Nephron (organoid): ENCODE data around the gene TCEAL7.
A peak's percentile ranks its signal among the peaks of the same experiment; 100 is the strongest.

Experiments used
- H3K27ac Mint-ChIP-seq, 3 experiments: 2 replicates each; pipeline ENCODE4 v1.8.0; 2020; ENCODE audit warnings: mixed read lengths in 3 of 3, mild to moderate bottlenecking in 2 of 3, moderate library complexity in 1 of 3
- H3K27me3 Mint-ChIP-seq: 2 replicates; pipeline ENCODE4 v1.8.0; 2021; ENCODE audit warnings: low read depth, mild to moderate bottlenecking, moderate library complexity, mixed read lengths
- H3K36me3 Mint-ChIP-seq: 2 replicates; pipeline ENCODE4 v1.8.0; 2020; ENCODE audit warnings: low read depth, mixed read lengths
- H3K4me1 Mint-ChIP-seq: 2 replicates; pipeline ENCODE4 v1.8.0; 2020; ENCODE audit warnings: mixed read lengths
- H3K4me3 Mint-ChIP-seq, 3 experiments: 2 replicates each; pipeline ENCODE4 v1.8.0; 2020; ENCODE audit warnings: mild to moderate bottlenecking in 3 of 3, mixed read lengths in 3 of 3, moderate library complexity in 2 of 3
- H3K9me3 Mint-ChIP-seq: 2 replicates; pipeline ENCODE4 v1.8.0; 2020; ENCODE audit warnings: mixed read lengths
- CTCF ChIP-seq, 3 experiments: fragments of 200-600 bp; sonication (generic); IDR thresholded peaks; one replicate each; pipeline ENCODE4 v1.5.0; 2021; ENCODE audit warnings: antibody characterized with exemption in 3 of 3; ENCODE audit not compliant: unreplicated experiment in 3 of 3

The TCEAL7 gene

GRCh38 chrX:103372886-103373285 is 42.8 kb downstream of the TCEAL7 start:
- Mint-ChIP-seq H3K4me1 (peaks cover 6% of the 10 kb centered on the region), H3K4me3 (no peak overlapping the region), H3K27me3 (no peaks in the 10 kb centered on the region), H3K36me3 (peaks cover 8% of the 10 kb centered on the region), H3K9me3 (peaks cover 3% of the 10 kb centered on the region), H3K27ac (no peak overlapping the region)
- TF ChIP-seq CTCF (IDR thresholded peaks at IDR 0.05; ENCODE audit: unreplicated experiment in 3 of 3), result no peak

- H3K27me3 Mint-ChIP-seq, result no peaks in the 10 kb centered on the region
- peaks cover 15% of the 10 kb centered on the region for H3K36me3 Mint-ChIP-seq
- H3K9me3 Mint-ChIP-seq, result peaks cover 3% of the 10 kb centered on the region
- H3K4me1 Mint-ChIP-seq, result peaks cover 6% of the 10 kb centered on the region
- no peak overlapping the region for H3K27ac Mint-ChIP-seq
- no peak for TF ChIP-seq CTCF (IDR thresholded peaks at IDR 0.05; ENCODE audit: unreplicated experiment in 3 of 3)
- H3K4me3 Mint-ChIP-seq, result no peak overlapping the region
Observed at GRCh38 chrX:103373581-103373980, 43.5 kb downstream of the TCEAL7 start.

GRCh38 chrX:103376118-103376978 is 46.3 kb downstream of the TCEAL7 start, which contains the start of gene BEX3:
BEX3 (plus strand) TSS chrX:103376538; CDS start chrX:103377522, 984 bp downstream.
- TF ChIP-seq CTCF (IDR thresholded peaks at IDR 0.05; ENCODE audit: unreplicated experiment in 3 of 3), result no peak

GRCh38 chrX:103376979-103377324 is 46.9 kb downstream of the TCEAL7 start:
- Mint-ChIP-seq H3K27ac (peak overlapping the region; percentile 89 to 99 (median 96)), H3K27me3 (no peaks in the 10 kb centered on the region), H3K36me3 (peaks cover 26% of the 10 kb centered on the region), H3K4me3 (peak overlapping the region; percentile 88 to 91 (median 88)), H3K4me1 (peaks cover 10% of the 10 kb centered on the region), H3K9me3 (no peaks in the 10 kb centered on the region)
- TF ChIP-seq CTCF (IDR thresholded peaks at IDR 0.05; ENCODE audit: unreplicated experiment in 3 of 3), result no peak

More at GRCh38 chrX:103376118-103376978, 46.3 kb downstream of the TCEAL7 start, which contains the start of gene BEX3:
- no peaks in the 10 kb centered on the region for H3K9me3 Mint-ChIP-seq
- H3K27ac Mint-ChIP-seq, result peak within 1 kb of the TSS; percentile 99 to 100 (median 99)
- peaks cover 26% of the 10 kb centered on the region for H3K36me3 Mint-ChIP-seq
- peak within 1 kb of the TSS; percentile 92 to 96 (median 95) for H3K4me3 Mint-ChIP-seq
- no peaks in the 10 kb centered on the region for H3K27me3 Mint-ChIP-seq
- H3K4me1 Mint-ChIP-seq, result peaks cover 10% of the 10 kb centered on the region

- H3K4me3 Mint-ChIP-seq, result peak overlapping the region; percentile 68 to 79 (median 76)
- H3K27ac Mint-ChIP-seq, result peak overlapping the region; percentile 59 to 80 (median 76)
- H3K36me3 Mint-ChIP-seq, result peaks cover 34% of the 10 kb centered on the region
- peaks cover 10% of the 10 kb centered on the region for H3K4me1 Mint-ChIP-seq
- H3K9me3 Mint-ChIP-seq, result peaks cover 2% of the 10 kb centered on the region
- no peaks in the 10 kb centered on the region for H3K27me3 Mint-ChIP-seq
- TF ChIP-seq CTCF (IDR thresholded peaks at IDR 0.05; ENCODE audit: unreplicated experiment in 3 of 3), result no peak
Observed at GRCh38 chrX:103378990-103379389, 49.0 kb downstream of the TCEAL7 start.
